ES-I3 (cell line): ENCODE data around the gene PKP1.

ENCODE experiments used
- H3K36me3 ChIP-seq: 2 replicates; pipeline ENCODE4 v1.6.1; 2013; ENCODE audit warnings: mild to moderate bottlenecking, low read length, control low read depth, moderate library complexity; ENCODE audit not compliant: insufficient read depth
- H3K4me1 ChIP-seq: 2 replicates; pipeline ENCODE4 v1.6.1; 2013; ENCODE audit warnings: mild to moderate bottlenecking, control low read depth, low read length; ENCODE audit not compliant: insufficient read depth
- H3K9ac ChIP-seq: 2 replicates; pipeline ENCODE4 v1.6.1; 2013; ENCODE audit warnings: low read depth, mild to moderate bottlenecking, low read length, moderate library complexity
- H3K9me3 ChIP-seq: 2 replicates; pipeline ENCODE4 v1.6.1; 2013; ENCODE audit warnings: mild to moderate bottlenecking, low read length, moderate library complexity; ENCODE audit not compliant: control insufficient read depth, insufficient read depth

Gene PKP1

GRCh38 chr1:201358596-201358995 is 75.3 kb downstream of the PKP1 start:
- Histone ChIP-seq H3K9me3 (no peaks in the 10 kb centered on the region), H3K4me1 (peaks cover 7% of the 10 kb centered on the region), H3K36me3 (no peaks in the 10 kb centered on the region), H3K9ac (no peak overlapping the region)

GRCh38 chr1:201359031-201359872 is 75.9 kb downstream of the PKP1 start:
- no peaks in the 10 kb centered on the region for H3K9me3 ChIP-seq
- H3K9ac ChIP-seq: no peak overlapping the region
- H3K4me1 ChIP-seq: peaks cover 6% of the 10 kb centered on the region
- H3K36me3 ChIP-seq: no peaks in the 10 kb centered on the region

GRCh38 chr1:201359873-201360210 is 76.5 kb downstream of the PKP1 start:
- no peak overlapping the region for H3K9ac ChIP-seq
- H3K4me1 ChIP-seq: peaks cover 6% of the 10 kb centered on the region
- H3K9me3 ChIP-seq: no peaks in the 10 kb centered on the region
- no peaks in the 10 kb centered on the region for H3K36me3 ChIP-seq

GRCh38 chr1:201360486-201360885 is 77.2 kb downstream of the PKP1 start:
- Histone ChIP-seq H3K36me3 (no peaks in the 10 kb centered on the region), H3K4me1 (peaks cover 6% of the 10 kb centered on the region), H3K9me3 (no peaks in the 10 kb centered on the region), H3K9ac (no peak overlapping the region)

- Histone ChIP-seq H3K9me3 (no peaks in the 10 kb centered on the region), H3K4me1 (peaks cover 6% of the 10 kb centered on the region)
These were observed 77.8 kb downstream of the PKP1 start for GRCh38 chr1:201360901-201361651.

GRCh38 chr1:201361652-201362504 is 78.6 kb downstream of the PKP1 start:
- no peak overlapping the region for H3K9ac ChIP-seq
- H3K4me1 ChIP-seq: peaks cover 6% of the 10 kb centered on the region
- H3K36me3 ChIP-seq: no peaks in the 10 kb centered on the region
- H3K9me3 ChIP-seq: no peaks in the 10 kb centered on the region

More at GRCh38 chr1:201360901-201361651, 77.8 kb downstream of the PKP1 start:
- H3K9ac ChIP-seq: no peak overlapping the region
- no peaks in the 10 kb centered on the region for H3K36me3 ChIP-seq

GRCh38 chr1:201362906-201363305 is 79.6 kb downstream of the PKP1 start:
- no peaks in the 10 kb centered on the region for H3K9me3 ChIP-seq
- peaks cover 6% of the 10 kb centered on the region for H3K4me1 ChIP-seq
- H3K36me3 ChIP-seq: no peaks in the 10 kb centered on the region
- H3K9ac ChIP-seq: no peak overlapping the region

GRCh38 chr1:201363467-201363866 is 80.2 kb downstream of the PKP1 start:
- Histone ChIP-seq H3K4me1 (peaks cover 6% of the 10 kb centered on the region), H3K9me3 (no peaks in the 10 kb centered on the region), H3K9ac (no peak overlapping the region), H3K36me3 (no peaks in the 10 kb centered on the region)

GRCh38 chr1:201364808-201365105 is 81.5 kb downstream of the PKP1 start:
- peaks cover 6% of the 10 kb centered on the region for H3K4me1 ChIP-seq
- no peaks in the 10 kb centered on the region for H3K36me3 ChIP-seq
- H3K9me3 ChIP-seq: no peaks in the 10 kb centered on the region
- no peak overlapping the region for H3K9ac ChIP-seq

- Histone ChIP-seq H3K4me1 (peaks cover 6% of the 10 kb centered on the region), H3K9me3 (no peaks in the 10 kb centered on the region), H3K9ac (no peak overlapping the region), H3K36me3 (no peaks in the 10 kb centered on the region)
These were observed 81.9 kb downstream of the PKP1 start for GRCh38 chr1:201365251-201365650.

GRCh38 chr1:201366696-201367095 is 83.4 kb downstream of the PKP1 start:
- no peaks in the 10 kb centered on the region for H3K9me3 ChIP-seq
- peaks cover 6% of the 10 kb centered on the region for H3K4me1 ChIP-seq
- H3K9ac ChIP-seq: no peak overlapping the region
- H3K36me3 ChIP-seq: no peaks in the 10 kb centered on the region

GRCh38 chr1:201369209-201369608 is 85.9 kb downstream of the PKP1 start:
- no peak overlapping the region for H3K9ac ChIP-seq
- H3K9me3 ChIP-seq: no peaks in the 10 kb centered on the region
- H3K36me3 ChIP-seq: no peaks in the 10 kb centered on the region
- H3K4me1 ChIP-seq: peaks cover 1% of the 10 kb centered on the region

GRCh38 chr1:201370500-201370899 is 87.2 kb downstream of the PKP1 start:
- Histone ChIP-seq H3K9ac (no peak overlapping the region), H3K36me3 (no peaks in the 10 kb centered on the region), H3K9me3 (no peaks in the 10 kb centered on the region), H3K4me1 (peaks cover 10% of the 10 kb centered on the region)

GRCh38 chr1:201371276-201371675 is 88.0 kb downstream of the PKP1 start:
- Histone ChIP-seq H3K9ac (no peak overlapping the region), H3K4me1 (peaks cover 17% of the 10 kb centered on the region), H3K36me3 (no peaks in the 10 kb centered on the region), H3K9me3 (no peaks in the 10 kb centered on the region)
